ENCODE data around the gene PDE4DIP.
"Not testable (repeated sequence)": the region's sequence is repeated elsewhere in the genome, so short reads cannot be mapped to it uniquely, and the experiment has no call there.

PDE4DIP gene

DNA sequence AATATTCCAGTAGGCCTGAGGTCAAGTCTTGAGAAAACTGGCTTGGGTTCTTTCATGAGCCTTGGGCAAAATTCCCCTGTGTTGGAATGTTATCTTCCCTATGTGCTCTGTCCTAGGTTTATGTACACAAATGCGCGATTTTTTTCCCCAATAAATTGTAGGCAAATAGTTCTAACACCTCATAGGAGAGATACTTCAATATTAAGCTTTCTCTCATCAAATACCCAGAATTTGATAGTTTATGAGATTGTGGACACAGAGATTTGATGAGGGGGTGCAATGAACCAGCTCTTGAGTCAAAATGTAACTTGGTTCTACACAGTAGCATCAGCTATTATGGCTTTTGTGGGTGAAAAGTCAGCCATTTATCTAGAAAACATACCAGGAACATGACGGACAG lies 220.4 kb downstream of the PDE4DIP start:
- H3K4me1 ChIP-seq (ENCODE audit: control insufficient read depth, insufficient read depth, low read length); H3K27me3 ChIP-seq (ENCODE audit: control insufficient read depth, insufficient read depth, low read length, poor library complexity, severe bottlenecking); H3K27ac ChIP-seq (ENCODE audit: insufficient read depth, low read depth, low read length, poor library complexity, severe bottlenecking); H3K36me3 ChIP-seq (ENCODE audit: control insufficient read depth, insufficient read depth, low read length); H3K4me3 ChIP-seq (ENCODE audit: insufficient read depth, low read depth, low read length); H3K9me3 ChIP-seq (ENCODE audit: control insufficient read depth, low read length): not testable (repeated sequence)
- WGBS, 2 experiments = 75 to 86% methylated on average over 2 of the region's 3 CpGs

DNA sequence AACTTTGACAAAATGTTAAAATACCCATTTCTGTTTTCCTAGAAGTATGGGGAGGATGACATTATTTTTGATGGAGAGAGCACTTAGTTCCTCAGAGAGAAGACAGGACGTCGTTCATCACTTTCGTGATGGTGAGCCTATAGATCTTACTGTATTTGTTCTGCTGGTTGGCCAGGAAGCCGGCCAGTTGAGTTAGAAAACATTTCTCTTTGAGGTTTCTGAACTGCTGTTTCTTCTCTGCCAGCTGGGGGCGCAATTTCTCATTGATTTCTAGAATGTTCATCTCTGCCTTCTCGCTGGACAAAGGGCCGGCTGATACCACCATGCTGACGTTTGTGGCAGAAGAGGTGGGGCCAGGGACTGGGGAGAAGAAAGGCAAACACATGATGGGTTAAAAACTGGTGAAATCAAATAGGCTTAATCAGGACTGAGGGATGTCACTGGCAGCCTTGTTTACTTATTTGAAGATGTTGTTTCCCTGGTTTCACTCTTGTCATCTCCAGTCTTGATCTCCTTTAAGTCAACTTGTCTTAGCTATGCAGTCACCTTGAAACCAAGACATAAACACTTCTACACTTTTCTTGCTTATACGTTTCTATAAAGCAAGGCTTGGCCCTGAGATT lies 231.4 kb downstream of the PDE4DIP start:
- H3K4me3 ChIP-seq (ENCODE audit: insufficient read depth, low read depth, low read length); H3K4me1 ChIP-seq (ENCODE audit: control insufficient read depth, insufficient read depth, low read length); H3K27ac ChIP-seq (ENCODE audit: insufficient read depth, low read depth, low read length, poor library complexity, severe bottlenecking); H3K27me3 ChIP-seq (ENCODE audit: control insufficient read depth, insufficient read depth, low read length, poor library complexity, severe bottlenecking); H3K9me3 ChIP-seq (ENCODE audit: control insufficient read depth, low read length); H3K36me3 ChIP-seq (ENCODE audit: control insufficient read depth, insufficient read depth, low read length): not testable (repeated sequence)
- WGBS, 2 experiments = 62 to 71% methylated on average over 3 to 4 of the region's 9 CpGs
